ENCODE data around the gene CTIF.

CTIF gene

DNA sequence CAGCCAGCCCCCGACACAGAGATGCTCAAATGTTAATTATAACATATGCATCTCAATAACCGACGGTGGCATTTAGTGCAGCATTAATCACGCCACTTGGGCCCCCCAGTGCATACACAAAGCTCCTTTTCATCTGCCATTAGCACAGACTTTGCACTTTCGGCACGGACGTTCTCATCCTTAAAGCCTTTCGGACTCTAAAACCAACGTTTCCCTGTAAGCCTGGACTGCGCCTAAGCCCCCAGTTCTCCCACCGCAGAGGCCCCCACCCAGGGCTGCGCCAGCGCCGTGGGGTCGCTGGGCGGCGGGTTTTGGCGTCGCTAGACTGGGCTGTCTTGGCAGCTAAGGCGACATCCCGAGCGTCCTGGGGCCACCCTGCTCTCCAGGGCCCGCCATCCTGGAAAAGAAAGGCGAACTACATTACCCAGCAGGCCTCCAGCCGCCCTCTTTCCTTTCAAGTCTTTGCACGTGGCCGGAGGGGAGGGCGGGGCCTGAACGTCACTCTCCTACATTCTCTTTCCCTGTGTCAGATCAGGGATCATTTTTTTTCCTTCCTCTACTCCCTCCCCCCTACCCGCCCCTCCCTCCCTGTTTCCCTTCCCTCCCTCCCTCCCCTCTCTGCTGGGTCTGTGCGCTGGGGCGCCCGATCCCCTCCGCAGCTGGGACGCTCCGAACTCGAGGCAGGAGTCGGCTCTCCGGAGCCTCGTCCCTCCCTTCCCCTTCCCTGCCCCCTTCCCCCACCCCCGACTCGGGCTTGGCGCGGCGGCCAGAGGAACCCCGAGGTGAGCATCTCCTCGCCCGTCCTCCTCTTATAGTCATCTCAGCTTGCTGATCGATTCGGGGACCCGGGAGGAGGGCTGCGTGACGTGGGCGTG lies at the start of gene CTIF:
CTIF (plus strand) TSS at position 501 of the 875 bp plus-strand sequence. CDS start 80,535 bp downstream, outside the sequence.
- peak; percentile 93 for DNase-seq (ENCODE audit: low spot score)
- no peak for TF ChIP-seq CTCF (IDR thresholded peaks at IDR 0.05; ENCODE audit: extremely low read depth, missing control alignments)

DNA sequence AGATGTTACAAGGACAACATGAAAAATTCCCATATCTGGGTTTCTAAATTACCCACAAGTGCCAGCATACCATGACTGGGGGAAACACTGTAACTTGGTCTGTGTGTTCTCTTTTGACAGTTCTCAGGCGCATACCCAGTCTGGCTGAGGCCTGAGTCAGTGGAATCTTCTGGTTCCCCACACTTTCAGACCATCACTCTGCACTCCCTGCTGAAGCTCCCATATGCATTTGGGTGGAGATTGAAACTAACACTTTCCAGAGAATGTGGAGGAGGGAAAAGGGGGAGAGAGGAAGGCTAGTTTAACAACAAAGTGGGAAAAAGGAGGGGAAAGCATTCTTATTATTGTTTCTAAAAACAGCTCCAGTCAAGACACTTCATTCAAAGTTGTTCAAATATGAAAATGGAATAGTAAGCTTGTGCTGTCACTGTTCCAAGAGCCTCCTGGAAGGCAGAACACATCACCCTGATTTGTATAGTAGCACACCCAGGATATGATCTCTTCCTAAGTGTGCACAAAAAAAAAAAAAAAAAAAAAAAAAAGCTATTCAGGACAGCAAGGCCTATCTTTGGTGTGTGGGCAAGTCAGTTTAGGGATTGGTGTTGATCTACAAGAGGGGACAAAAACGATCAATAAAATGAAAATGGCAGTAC lies 48.1 kb upstream of the CTIF start:
- TF ChIP-seq CTCF (IDR thresholded peaks at IDR 0.05; ENCODE audit: extremely low read depth, missing control alignments): no peak
- no peak for DNase-seq (ENCODE audit: low spot score)

- no peak for TF ChIP-seq CTCF (IDR thresholded peaks at IDR 0.05; ENCODE audit: extremely low read depth, missing control alignments)
- no peak for DNase-seq (ENCODE audit: low spot score)
These were observed 46.0 kb upstream of the CTIF start for GRCh38 chr18:48492880-48493279.

GRCh38 chr18:48493434-48494230 lies 45.2 kb upstream of the CTIF start:
- TF ChIP-seq CTCF (IDR thresholded peaks at IDR 0.05; ENCODE audit: extremely low read depth, missing control alignments): no peak
- DNase-seq (ENCODE audit: low spot score): no peak

DNA sequence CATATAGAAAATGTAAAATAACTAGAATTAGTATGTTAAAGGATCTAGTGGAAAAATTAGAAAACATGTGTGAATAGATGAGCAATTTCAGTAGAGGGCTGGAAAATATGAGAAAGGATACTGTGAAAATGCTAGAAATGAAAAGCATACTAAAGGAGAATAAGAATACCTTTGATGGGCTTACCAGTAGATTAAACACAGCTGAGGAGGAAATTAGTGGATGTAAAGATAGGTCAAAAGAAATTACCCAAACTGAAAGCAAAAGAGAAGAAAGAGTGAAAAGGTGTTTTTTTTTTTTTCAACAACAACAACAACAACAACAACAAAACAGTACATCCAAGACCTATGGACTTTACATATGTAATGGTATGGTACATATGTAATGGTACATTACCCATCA lies 41.0 kb upstream of the CTIF start:
- DNase-seq (ENCODE audit: low spot score): no peak
- TF ChIP-seq CTCF (IDR thresholded peaks at IDR 0.05; ENCODE audit: extremely low read depth, missing control alignments): no peak

DNA sequence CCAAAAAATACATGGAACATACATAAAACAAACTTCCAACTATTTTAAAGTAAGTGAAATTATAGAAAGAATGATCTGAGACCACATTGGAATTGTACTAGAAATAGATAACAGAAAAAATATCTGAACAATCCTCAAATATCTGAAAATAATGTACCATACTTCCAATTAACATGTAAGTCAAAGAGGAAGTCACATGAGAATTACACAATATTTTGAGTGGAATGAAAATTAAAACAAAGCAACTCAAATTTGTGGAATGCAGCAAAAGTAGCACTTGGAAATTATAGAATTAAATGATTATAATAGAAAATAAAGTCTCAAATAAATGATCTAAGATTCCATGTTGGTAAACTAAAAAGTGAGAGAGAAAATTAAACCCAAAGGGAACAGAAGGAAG lies 38.3 kb upstream of the CTIF start:
- DNase-seq (ENCODE audit: low spot score): no peak
- TF ChIP-seq CTCF (IDR thresholded peaks at IDR 0.05; ENCODE audit: extremely low read depth, missing control alignments): no peak
